ENCODE data around the gene AGRN. TPM values are rescaled to one million over a fixed set of nuclear protein-coding genes. Genes with fewer than 3 reads are reported as not detected.

AGRN gene
- total RNA-seq, 1 experiment from 2014 or later, result 175 TPM

- Histone ChIP-seq H3K27me3 (ENCODE audit: insufficient read depth, low read length) (peaks cover 4% of the 10 kb centered on the region; the same call in 1 of the 2 replicates), H3K4me2 (ENCODE audit: insufficient read depth, insufficient read length, low read length) (no peak overlapping the region), H3K23me2 (ENCODE audit: insufficient read length, low read depth, low read length, poor library complexity, severe bottlenecking) (no peaks in the 10 kb centered on the region)
These were observed 45.7 kb upstream of the AGRN start for GRCh38 chr1:974293-974640.

More at GRCh38 chr1:974293-974640, 45.7 kb upstream of the AGRN start:
- no peaks in the 10 kb centered on the region for H3K9me3 ChIP-seq (ENCODE audit: control insufficient read depth, low read depth, low read length)
- no peaks in the 10 kb centered on the region for H4K20me1 ChIP-seq (ENCODE audit: control insufficient read depth, insufficient read depth, insufficient read length)
- no peak overlapping the region for H4K5ac ChIP-seq (ENCODE audit: insufficient read length, low read depth, low read length)
- H3K56ac ChIP-seq (ENCODE audit: insufficient read length, low read depth, low read length), result no peak overlapping the region
- no peak overlapping the region for H2AFZ ChIP-seq (ENCODE audit: low read length)
- H3K27ac Mint-ChIP-seq, result no peak overlapping the region
- H3K27ac ChIP-seq (ENCODE audit: insufficient read length, low read depth, low read length), result no peak overlapping the region
- H3K4me1 Mint-ChIP-seq, result peaks cover 5 to 11% of the 10 kb centered on the region in 2 experiments; a peak in 3 of 4 replicates
- no peaks in the 10 kb centered on the region for H3K79me2 ChIP-seq (ENCODE audit: insufficient read depth, low read length)
- H2AK5ac ChIP-seq (ENCODE audit: insufficient read length, low read length), result no peak overlapping the region
- no peak overlapping the region for H2BK5ac ChIP-seq (ENCODE audit: insufficient read length, low read length)
- H3K4me3 Mint-ChIP-seq, result no peak overlapping the region
- H3K79me1 ChIP-seq (ENCODE audit: insufficient read depth, low read depth, low read length, poor library complexity, severe bottlenecking), result no peaks in the 10 kb centered on the region
- H2BK120ac ChIP-seq (ENCODE audit: low read depth, low read length, poor library complexity, severe bottlenecking), result no peak overlapping the region
- no CpG with 5 or more reads among the region's 11 CpGs for WGBS (ENCODE audit: extremely low coverage, insufficient read length, low lambda C conversion rate)
- H3K14ac ChIP-seq (ENCODE audit: insufficient read depth, low read length), result no peak overlapping the region
- H3K9ac ChIP-seq (ENCODE audit: extremely low read depth, insufficient read length, low read length), result no peak overlapping the region
- H3K9me3 Mint-ChIP-seq, result peaks cover 5 to 9% of the 10 kb centered on the region in 2 experiments
- H4K91ac ChIP-seq (ENCODE audit: insufficient read length, low read depth, low read length), result no peak overlapping the region
- H3K36me3 Mint-ChIP-seq (ENCODE audit: insufficient read depth in 1 of 3, low read depth in 3 of 3), result peaks cover 0 to 6% (median 4%) of the 10 kb centered on the region in 3 experiments; a peak in 4 of 7 replicates
- H3K18ac ChIP-seq (ENCODE audit: insufficient read length, low read depth, low read length), result no peak overlapping the region
- no peak overlapping the region for H3K4ac ChIP-seq (ENCODE audit: low read depth, low read length)
- H3T11ph ChIP-seq (ENCODE audit: low read length), result no peak overlapping the region
- no peak overlapping the region for H2BK15ac ChIP-seq (ENCODE audit: low read depth, low read length)
- no peak overlapping the region for H3K23ac ChIP-seq (ENCODE audit: insufficient read length, low read depth, low read length)
- no peak overlapping the region for H2BK20ac ChIP-seq (ENCODE audit: low read depth, low read length, poor library complexity, severe bottlenecking)
- TF ChIP-seq, protein P1, sequence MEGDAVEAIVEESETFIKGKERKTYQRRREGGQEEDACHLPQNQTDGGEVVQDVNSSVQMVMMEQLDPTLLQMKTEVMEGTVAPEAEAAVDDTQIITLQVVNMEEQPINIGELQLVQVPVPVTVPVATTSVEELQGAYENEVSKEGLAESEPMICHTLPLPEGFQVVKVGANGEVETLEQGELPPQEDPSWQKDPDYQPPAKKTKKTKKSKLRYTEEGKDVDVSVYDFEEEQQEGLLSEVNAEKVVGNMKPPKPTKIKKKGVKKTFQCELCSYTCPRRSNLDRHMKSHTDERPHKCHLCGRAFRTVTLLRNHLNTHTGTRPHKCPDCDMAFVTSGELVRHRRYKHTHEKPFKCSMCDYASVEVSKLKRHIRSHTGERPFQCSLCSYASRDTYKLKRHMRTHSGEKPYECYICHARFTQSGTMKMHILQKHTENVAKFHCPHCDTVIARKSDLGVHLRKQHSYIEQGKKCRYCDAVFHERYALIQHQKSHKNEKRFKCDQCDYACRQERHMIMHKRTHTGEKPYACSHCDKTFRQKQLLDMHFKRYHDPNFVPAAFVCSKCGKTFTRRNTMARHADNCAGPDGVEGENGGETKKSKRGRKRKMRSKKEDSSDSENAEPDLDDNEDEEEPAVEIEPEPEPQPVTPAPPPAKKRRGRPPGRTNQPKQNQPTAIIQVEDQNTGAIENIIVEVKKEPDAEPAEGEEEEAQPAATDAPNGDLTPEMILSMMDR (conservative IDR thresholded peaks at IDR 0.05), result no peak
- no peak for DNase-seq
- H4K8ac ChIP-seq (replicated peaks; ENCODE audit: insufficient read length, low read depth, low read length), result no peak overlapping the region
- no peaks in the 10 kb centered on the region for H3K4me1 ChIP-seq (ENCODE audit: insufficient read depth, low read length)
- H2BK12ac ChIP-seq (ENCODE audit: insufficient read length, low read depth, low read length), result no peak overlapping the region
- H3K27me3 Mint-ChIP-seq (ENCODE audit: low read depth), result peaks cover 49% of the 10 kb centered on the region

All from H9 (cell line).